Heart left ventricle (tissue), 16 donors: Measurements from ENCODE around the gene CCIN. TPM values are rescaled to one million over a fixed set of nuclear protein-coding genes. Genes with fewer than 3 reads are reported as not detected.

Experiments used
- ATAC-seq, 4 donors: fragments of 200-7000 bp; cut with Tn5 transposase; one replicate each; pipeline ENCODE4 v1.9.1; 2020 to 2022; ENCODE audit warnings: moderate library complexity in 4 of 4, mild to moderate bottlenecking in 3 of 4, moderate number of reproducible peaks in 1 of 4
- DNase-seq, 5 donors: peaks; one replicate each; pipeline ENCODE4 v3.0.0-alpha.2; 2020
- H3K27ac ChIP-seq, 12 donors: fragments of 200-600 bp; sonication (generic) in 4 of 12; one replicate each; pipeline versions ENCODE4 v1.5.0 to v1.8.0; 2016 to 2022; ENCODE audit warnings: mild to moderate bottlenecking in 2 of 12
- H3K27me3 ChIP-seq, 9 donors: fragments of 200-600 bp; sonication (generic) in 2 of 9; one replicate each; pipeline versions ENCODE4 v1.5.1 to v1.8.0; 2016 to 2022; ENCODE audit warnings: mild to moderate bottlenecking in 3 of 9
- H3K36me3 ChIP-seq, 9 donors: fragments of 200-600 bp; sonication (generic) in 2 of 9; one replicate each; pipeline versions ENCODE4 v1.5.0 to v1.8.0; 2018 to 2022; ENCODE audit warnings: mild to moderate bottlenecking in 2 of 9
- H3K4me1 ChIP-seq, 12 donors: fragments of 200-600 bp; sonication (generic) in 4 of 12; one replicate each; pipeline versions ENCODE4 v1.5.0 to v1.8.0; 2016 to 2022; ENCODE audit warnings: mild to moderate bottlenecking in 3 of 12
- H3K4me3 ChIP-seq, 12 donors: fragments of 200-600 bp; sonication (generic) in 4 of 12; one replicate each; pipeline versions ENCODE4 v1.5.0 to v1.8.0; 2017 to 2022; ENCODE audit warnings: mild to moderate bottlenecking in 9 of 12, moderate library complexity in 4 of 12
- H3K9me3 ChIP-seq, 12 donors: fragments of 200-600 bp; sonication (generic) in 4 of 12; one replicate each; pipeline versions ENCODE4 v1.5.0 to v1.8.0; 2016 to 2022; ENCODE audit warnings: mild to moderate bottlenecking in 1 of 12
- POLR2A ChIP-seq, 2 donors: fragments of 450-650 bp; IDR thresholded peaks; one replicate each; pipeline ENCODE4 v1.6.1; 2017; ENCODE audit warnings: antibody characterized with exemption in 2 of 2, mild to moderate bottlenecking in 2 of 2, moderate library complexity in 2 of 2
- WGBS, 4 donors: extraction: QIAGEN DNeasy Blood & Tissue Kit in 2 of 4; methylation state at CpG; one replicate each; pipeline versions ENCODE4 v1.1.5 to v1.1.7; 2013 to 2018; 5-methylcytosine and 5-hydroxymethylcytosine counted together
- intact Hi-C, 10 donors: fragments of 100-400 bp; cut with DNase I; formaldehyde crosslinking; loops; one replicate each; pipeline versions ENCODE4 v1.11.1 to v1.14.2; 2022
- polyA plus RNA-seq, 2 donors: library from polyadenylated mRNA; stranded (reverse); fragments of 200-250 nt; gene quantifications; one replicate each; pipeline ENCODE4 v1.2.3, GENCODE V29; 2013
- total RNA-seq, 9 donors: library from RNA; depleted of rRNA in 2 of 9; stranded (reverse); fragments of >200 nt in 2 of 9; fragmentation: NEBNext Ultra II Directional in 3 of 9; extraction: Animal tissue kit (Norgen Biotek cat#: 25700) in 3 of 9; gene quantifications; one replicate each; pipeline versions ENCODE4 v1.1.0 to v1.2.4, GENCODE V29; 2016 to 2023
- TF ChIP-seq, protein P1 (sequence below), 12 donors: fragments of 200-600 bp; sonication (generic) in 4 of 12; IDR thresholded peaks; one replicate each; pipeline versions ENCODE4 v1.5.0 to v1.8.0; 2018 to 2022; ENCODE audit warnings: antibody characterized with exemption in 12 of 12, mild to moderate bottlenecking in 5 of 12
- donor health status: ischemic (EF 13 %, LVEDD 7.1; RV severe dilation, severe dysfunction).
- donor health status: healthy with polysubstance abuse.
- donor health status: DM: no; HTN: yes; CAD: no.
- donor health status: DM: no; HTN: no; CAD: no.
- donor health status: ischemic (EF 25% LVEDD 6.9; RV normal size, moderate dysfunction).
- donor health status: ischemic (EF 25% LVEDD 5.7; RV mildly dilated, moderate dysfunction).
- donor health status: healthy.
- donor health status: DM: yes; HTN: yes; CAD: no.
- donor health status: ischemic (EF 35%, LVEDD 5.7; RV mildly dilated, moderate dysfunction).
- donor health status: nonischemic (EF 11% LVEDD 7.7; RV severe dilation, severe dysfunction).
- donor health status: DM: yes; HTN: yes; CAD: no.
- donor health status: PGD.
- donor health status: ischemic (EF 29% LVEDD 5.4; RV normal size, mild dysfunction).
- donor health status: nonischemic (EF 23%, LVEDD 6.1; RV moderate dilation, normal function).

Gene CCIN
- total and polyA plus RNA-seq, 11 donors, result 0.09 to 0.25 (median 0.16) TPM; not detected in 6

DNA sequence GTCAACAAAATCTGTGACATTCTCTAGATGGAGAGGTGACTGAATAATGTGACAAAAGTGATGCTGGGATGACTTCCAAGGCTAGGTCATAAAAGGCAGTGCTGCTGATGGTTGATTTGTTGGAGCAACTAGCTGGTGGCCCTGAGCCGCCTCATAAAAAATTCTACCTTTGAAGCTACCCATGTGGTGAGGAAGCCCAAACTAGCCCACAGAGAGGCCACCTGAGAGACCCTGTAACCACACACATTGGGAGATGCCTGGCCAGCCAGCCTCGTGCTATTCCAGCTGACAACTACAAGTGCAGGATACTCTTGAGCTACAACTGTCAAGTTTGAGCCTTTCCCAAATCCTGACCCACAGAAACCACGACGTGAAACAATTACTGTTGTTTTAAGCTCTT is 44.2 kb downstream of the CCIN start:
- ATAC-seq, result no peak
- TF ChIP-seq, protein P1, sequence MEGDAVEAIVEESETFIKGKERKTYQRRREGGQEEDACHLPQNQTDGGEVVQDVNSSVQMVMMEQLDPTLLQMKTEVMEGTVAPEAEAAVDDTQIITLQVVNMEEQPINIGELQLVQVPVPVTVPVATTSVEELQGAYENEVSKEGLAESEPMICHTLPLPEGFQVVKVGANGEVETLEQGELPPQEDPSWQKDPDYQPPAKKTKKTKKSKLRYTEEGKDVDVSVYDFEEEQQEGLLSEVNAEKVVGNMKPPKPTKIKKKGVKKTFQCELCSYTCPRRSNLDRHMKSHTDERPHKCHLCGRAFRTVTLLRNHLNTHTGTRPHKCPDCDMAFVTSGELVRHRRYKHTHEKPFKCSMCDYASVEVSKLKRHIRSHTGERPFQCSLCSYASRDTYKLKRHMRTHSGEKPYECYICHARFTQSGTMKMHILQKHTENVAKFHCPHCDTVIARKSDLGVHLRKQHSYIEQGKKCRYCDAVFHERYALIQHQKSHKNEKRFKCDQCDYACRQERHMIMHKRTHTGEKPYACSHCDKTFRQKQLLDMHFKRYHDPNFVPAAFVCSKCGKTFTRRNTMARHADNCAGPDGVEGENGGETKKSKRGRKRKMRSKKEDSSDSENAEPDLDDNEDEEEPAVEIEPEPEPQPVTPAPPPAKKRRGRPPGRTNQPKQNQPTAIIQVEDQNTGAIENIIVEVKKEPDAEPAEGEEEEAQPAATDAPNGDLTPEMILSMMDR (IDR thresholded peaks at IDR 0.05), result no peak
- no peak for TF ChIP-seq POLR2A (IDR thresholded peaks at IDR 0.05)
- Histone ChIP-seq H3K27me3 (no peaks in the 10 kb centered on the region), H3K4me3 (no peak overlapping the region), H3K36me3 (peaks cover 0 to 95% (median 65%) of the 10 kb centered on the region in 9 donors), H3K27ac (peak overlapping the region in 9 of 12 donors; percentile 1 to 64 (median 43)), H3K4me1 (peaks cover 2 to 83% (median 69%) of the 10 kb centered on the region in 12 donors), H3K9me3 (no peaks in the 10 kb centered on the region)
- intact Hi-C loops, result loop anchor here in 1 of 10 donors (5.0 kb wide), 1 partner anchor 44 kb away; the partner anchor contains the start of gene GNE
- WGBS, 4 donors, result 81 to 91% (median 86%) methylated on average over 3 to 4 of the region's 4 CpGs
- DNase-seq, result no peak

DNA sequence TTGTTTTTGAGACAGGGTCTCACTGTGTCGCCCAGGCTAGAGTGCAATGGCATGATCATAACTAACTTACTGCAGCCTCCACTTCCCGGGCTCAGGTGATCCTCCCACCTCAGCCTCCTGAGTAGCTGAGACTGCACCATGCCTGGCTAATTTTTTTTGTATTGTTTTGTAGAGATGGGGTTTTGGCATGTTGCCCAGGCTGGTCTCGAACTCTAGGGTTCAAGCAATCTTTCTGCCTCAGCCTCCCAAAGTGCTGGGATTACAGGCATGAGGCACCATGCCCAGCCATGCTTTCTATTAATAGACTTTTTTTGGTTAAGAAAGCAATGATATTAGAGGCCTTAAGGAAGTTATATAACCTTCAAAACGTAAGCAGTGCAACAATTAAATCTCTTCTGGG is 44.8 kb downstream of the CCIN start:
- no peak for DNase-seq
- H3K27me3 ChIP-seq, result no peaks in the 10 kb centered on the region
- H3K27ac ChIP-seq, result peak overlapping the region in 10 of 12 donors; percentile 23 to 64 (median 42)
- WGBS, 4 donors, result 50 to 60% (median 58%) methylated on average over 4 of the region's 4 CpGs
- peaks cover 2 to 77% (median 63%) of the 10 kb centered on the region in 12 donors for H3K4me1 ChIP-seq
- peaks cover 0 to 95% (median 65%) of the 10 kb centered on the region in 9 donors for H3K36me3 ChIP-seq
- H3K4me3 ChIP-seq, result no peak overlapping the region
- intact Hi-C loops, result loop anchor here in 1 of 10 donors (5.0 kb wide), 1 partner anchor 43 kb away; the partner anchor contains the start of gene GNE
- no peaks in the 10 kb centered on the region for H3K9me3 ChIP-seq
- no peak for TF ChIP-seq POLR2A (IDR thresholded peaks at IDR 0.05)
- TF ChIP-seq, protein P1 (IDR thresholded peaks at IDR 0.05), result no peak
- no peak for ATAC-seq

DNA sequence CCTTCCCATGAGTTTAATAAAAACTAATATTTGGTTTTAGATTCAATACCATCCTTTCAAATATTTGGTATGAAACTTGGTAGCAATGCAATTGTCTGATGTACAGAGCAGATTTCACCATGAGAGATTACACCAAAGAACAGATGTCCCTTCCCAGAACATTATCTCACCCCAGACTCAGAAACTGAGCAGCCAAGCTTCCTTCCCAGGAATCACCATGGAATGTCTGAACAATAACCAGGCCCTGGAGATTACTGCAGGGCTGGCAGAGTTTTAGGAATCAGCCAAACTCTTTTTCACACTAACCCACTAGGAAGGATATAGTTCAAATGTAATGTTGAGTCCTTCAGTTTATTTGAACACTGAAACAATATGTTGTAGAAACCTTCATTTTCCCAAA is 45.4 kb downstream of the CCIN start:
- Histone ChIP-seq H3K9me3 (no peaks in the 10 kb centered on the region), H3K36me3 (peaks cover 0 to 95% (median 65%) of the 10 kb centered on the region in 9 donors), H3K4me1 (peaks cover 2 to 71% (median 59%) of the 10 kb centered on the region in 12 donors), H3K27ac (peak overlapping the region in 11 of 12 donors; percentile 0 to 64 (median 41)), H3K4me3 (no peak overlapping the region), H3K27me3 (no peaks in the 10 kb centered on the region)
- no peak for DNase-seq
- intact Hi-C loops, result loop anchor here in 1 of 10 donors (5.0 kb wide), 1 partner anchor 43 kb away; the partner anchor contains the start of gene GNE
- TF ChIP-seq, protein P1 (IDR thresholded peaks at IDR 0.05), result no peak
- no peak for TF ChIP-seq POLR2A (IDR thresholded peaks at IDR 0.05)
- ATAC-seq, result peak; percentile 24 to 54 (median 34)

DNA sequence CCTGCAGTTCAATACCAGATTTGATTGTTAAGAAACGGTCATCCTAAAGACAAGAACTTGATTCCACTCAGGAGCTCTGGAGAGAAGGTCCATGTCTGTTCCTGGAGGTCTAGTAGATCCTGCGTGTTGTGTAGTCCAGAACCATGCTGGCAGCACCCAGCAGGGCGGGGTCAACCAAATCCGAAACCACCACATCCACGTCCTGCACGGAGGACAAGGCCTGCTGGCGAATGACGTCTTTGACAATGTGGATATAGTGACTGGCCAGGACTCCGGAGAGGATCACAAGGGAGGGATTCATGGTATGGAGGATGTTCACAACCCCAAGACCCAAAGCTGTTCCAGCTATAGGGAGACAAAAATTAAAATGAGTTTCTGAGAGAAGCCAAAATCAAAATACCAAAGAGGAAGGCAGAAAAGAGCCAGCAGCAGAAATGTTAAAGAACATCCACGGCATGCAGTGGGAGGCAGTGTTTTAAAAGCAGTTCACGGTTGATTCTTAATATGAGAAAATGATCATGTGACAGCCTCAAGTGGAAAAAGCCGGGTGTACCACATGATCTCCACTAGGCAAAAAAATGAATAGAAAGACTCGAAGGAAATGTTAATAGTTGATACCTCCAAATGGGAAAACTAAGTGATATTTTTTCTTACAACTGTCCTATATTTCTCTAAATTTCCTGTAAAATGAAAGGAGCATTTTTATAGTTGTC is 48.2 kb downstream of the CCIN start:
- peaks cover 0 to 93% (median 73%) of the 10 kb centered on the region in 9 donors for H3K36me3 ChIP-seq
- no peaks in the 10 kb centered on the region for H3K27me3 ChIP-seq
- DNase-seq, result no peak
- H3K4me3 ChIP-seq, result no peak overlapping the region
- TF ChIP-seq, protein P1 (IDR thresholded peaks at IDR 0.05), result no peak
- no peak for TF ChIP-seq POLR2A (IDR thresholded peaks at IDR 0.05)
- ATAC-seq, result peak in 3 of 4 donors; percentile 8 to 35 (median 16)
- H3K4me1 ChIP-seq, result peaks cover 0 to 46% (median 34%) of the 10 kb centered on the region in 12 donors
- intact Hi-C loops, result loop anchor here in 1 of 10 donors (5.0 kb wide), 1 partner anchor 40 kb away; the partner anchor contains the start of gene GNE
- H3K9me3 ChIP-seq, result peaks cover 0 to 2% (median 0%) of the 10 kb centered on the region in 12 donors
- peak overlapping the region in 2 of 12 donors; percentile 1 to 19 for H3K27ac ChIP-seq
- WGBS, 4 donors, result 57 to 68% (median 65%) methylated on average over 13 of the region's 13 CpGs
